GM19468 (cell line): Measurements from ENCODE around the gene CDR2L.
"Not testable (repeated sequence)": the region's sequence is repeated elsewhere in the genome, so short reads cannot be mapped to it uniquely, and the experiment has no call there.

ENCODE experiments used
- ATAC-seq: cut with Tn5 transposase; IDR thresholded peaks from one replicate; pipeline ENCODE4 v1.9.1; 2021; ENCODE audit warnings: mild to moderate bottlenecking, moderate library complexity, moderate number of reproducible peaks; ENCODE audit not compliant: unreplicated experiment; ENCODE audit errors: extremely low read depth

The CDR2L gene

DNA sequence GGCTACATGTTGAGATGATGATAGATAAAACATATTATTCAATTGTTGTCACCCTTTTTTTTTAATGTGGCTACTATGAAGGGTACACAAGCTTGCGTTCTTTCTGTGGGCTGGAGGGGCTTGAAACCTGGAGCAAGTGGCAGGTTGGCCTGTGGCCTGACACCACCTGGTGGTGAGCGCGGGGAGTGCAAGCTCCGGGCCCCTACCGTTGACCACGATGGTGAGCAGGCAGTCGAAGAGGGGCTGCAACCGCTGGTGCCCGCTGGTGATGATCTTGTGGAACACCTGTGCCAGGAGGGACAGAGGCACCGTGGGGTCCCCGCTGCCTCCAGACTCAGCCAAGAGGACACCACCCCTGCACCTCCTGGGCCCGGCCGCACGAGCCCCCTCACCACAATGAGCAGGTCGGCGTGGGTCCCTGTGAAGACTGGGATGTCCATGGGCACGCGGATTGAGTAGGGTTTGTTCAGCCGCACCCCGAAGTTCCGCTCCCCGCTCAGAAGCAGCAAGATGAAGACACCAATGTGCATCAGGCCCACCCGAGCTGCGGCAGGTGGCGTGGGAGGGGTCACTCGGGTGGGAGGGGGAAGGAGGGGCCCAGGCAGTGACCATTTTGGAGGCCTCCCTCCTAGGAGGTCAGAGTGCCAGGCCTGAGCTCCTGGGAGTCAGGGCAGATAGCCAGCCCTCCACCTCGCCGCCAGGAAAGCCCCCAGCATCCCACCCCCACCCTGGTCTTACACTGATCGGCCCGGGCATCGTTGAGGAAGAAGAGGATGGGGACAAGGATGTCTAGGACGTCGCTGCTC lies 29.3 kb upstream of the CDR2L start:
- no peak for ATAC-seq

- ATAC-seq: no peak
These were observed 27.5 kb upstream of the CDR2L start for GRCh38 chr17:74959826-74960515.

GRCh38 chr17:74960570-74961342 lies 26.7 kb upstream of the CDR2L start:
- ATAC-seq: peak; percentile 36

DNA sequence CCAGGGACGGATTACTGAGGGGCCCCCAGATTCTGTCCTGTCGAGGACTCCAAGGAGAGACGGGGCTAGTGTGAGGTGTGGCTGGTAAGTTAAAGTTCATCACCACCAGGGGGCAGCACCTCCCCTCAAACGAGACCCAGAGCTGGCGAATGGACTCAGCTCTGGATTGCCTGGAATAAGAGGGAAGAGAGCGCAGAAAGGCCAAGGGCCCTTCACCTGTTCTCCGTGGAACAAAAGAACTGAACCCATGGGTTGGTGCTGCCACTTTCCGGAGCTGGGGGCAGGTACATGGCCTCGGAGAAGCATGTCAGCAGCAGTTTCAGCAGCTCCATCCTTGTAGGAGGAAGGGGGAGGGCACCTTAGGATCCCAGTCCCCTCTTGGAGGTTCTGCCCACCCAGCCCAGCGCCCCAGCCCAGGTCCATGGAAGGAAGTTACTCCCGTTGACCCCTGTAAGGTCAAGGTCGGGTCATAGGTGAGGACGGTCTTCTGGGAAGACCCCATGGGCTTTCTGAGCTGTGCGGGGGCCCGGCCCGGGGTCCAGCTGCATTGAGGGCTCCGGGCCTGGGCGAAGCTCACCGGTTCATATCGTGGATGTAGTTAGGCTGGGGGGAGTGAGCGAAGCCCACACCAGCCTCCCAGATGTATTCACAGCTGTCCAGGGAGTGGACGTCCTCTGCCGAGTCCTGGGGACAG lies 25.6 kb upstream of the CDR2L start:
- no peak for ATAC-seq

- no peak for ATAC-seq
These were observed 24.6 kb upstream of the CDR2L start for GRCh38 chr17:74962622-74963394.

DNA sequence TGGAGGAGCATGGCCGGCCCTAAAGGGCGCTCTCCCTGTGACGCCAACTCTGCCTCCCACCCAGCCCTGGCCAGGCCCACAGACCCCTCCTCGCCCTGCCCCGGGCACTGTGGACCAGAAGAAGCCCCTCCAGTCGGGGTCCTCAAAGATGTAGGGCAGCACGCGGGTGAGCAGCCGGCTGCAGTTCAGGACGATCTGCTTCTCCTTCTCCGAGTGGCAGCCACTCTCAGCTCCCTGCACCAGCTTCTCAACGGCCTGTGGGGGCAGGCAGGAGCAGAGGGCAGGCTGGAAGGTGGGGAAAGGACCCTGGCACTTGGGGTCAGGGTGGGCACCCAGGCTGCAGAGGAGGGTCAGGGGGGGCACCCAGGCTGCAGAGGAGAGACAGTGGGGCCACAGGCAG lies 23.8 kb upstream of the CDR2L start:
- no peak for ATAC-seq

- no peak for ATAC-seq
These were observed 23.1 kb upstream of the CDR2L start for GRCh38 chr17:74964246-74964761.

GRCh38 chr17:74964988-74965622 lies 22.3 kb upstream of the CDR2L start:
- no peak for ATAC-seq

DNA sequence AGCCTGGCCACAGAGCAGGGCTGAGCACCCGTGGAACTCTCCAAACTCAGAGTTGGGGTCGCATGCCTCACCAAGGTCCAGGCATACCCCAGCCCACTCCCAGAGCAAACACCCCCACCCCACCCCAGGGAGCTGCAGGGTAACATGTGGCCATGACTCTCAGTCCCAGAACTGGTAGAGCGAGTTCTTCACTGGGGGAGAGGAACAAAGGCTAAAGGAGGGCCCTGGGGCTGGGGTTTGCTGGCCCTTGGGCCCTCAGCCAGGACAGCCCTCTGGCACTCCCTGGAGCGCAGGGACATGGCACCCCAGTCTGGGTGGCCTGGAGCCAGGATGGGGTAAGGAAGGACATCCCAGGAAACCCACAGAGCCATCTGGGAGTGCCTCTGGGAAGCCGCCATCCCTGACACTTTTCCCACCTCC lies 19.1 kb upstream of the CDR2L start:
- no peak for ATAC-seq

GRCh38 chr17:74969501-74969900 lies 17.9 kb upstream of the CDR2L start:
- ATAC-seq: not testable (repeated sequence)

DNA sequence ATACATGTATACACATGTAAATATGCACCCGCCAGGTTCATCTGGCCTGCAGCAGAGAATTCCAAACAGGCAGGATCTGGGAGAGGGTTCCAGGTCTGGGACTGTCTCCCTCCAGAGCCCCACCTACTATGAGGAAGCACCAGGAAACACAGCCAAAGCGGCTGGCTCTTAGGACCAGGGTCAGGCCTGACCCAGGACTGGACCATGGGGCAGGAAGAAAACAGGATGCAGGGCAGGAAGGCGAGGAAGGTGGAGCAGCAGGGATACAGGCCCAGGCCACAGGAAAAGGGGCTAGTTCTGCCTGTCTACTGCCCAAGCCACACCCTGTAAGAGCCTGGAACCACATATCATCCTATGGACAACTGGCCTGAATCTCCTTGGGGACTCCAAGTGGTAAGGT lies 17.0 kb upstream of the CDR2L start:
- no peak for ATAC-seq

DNA sequence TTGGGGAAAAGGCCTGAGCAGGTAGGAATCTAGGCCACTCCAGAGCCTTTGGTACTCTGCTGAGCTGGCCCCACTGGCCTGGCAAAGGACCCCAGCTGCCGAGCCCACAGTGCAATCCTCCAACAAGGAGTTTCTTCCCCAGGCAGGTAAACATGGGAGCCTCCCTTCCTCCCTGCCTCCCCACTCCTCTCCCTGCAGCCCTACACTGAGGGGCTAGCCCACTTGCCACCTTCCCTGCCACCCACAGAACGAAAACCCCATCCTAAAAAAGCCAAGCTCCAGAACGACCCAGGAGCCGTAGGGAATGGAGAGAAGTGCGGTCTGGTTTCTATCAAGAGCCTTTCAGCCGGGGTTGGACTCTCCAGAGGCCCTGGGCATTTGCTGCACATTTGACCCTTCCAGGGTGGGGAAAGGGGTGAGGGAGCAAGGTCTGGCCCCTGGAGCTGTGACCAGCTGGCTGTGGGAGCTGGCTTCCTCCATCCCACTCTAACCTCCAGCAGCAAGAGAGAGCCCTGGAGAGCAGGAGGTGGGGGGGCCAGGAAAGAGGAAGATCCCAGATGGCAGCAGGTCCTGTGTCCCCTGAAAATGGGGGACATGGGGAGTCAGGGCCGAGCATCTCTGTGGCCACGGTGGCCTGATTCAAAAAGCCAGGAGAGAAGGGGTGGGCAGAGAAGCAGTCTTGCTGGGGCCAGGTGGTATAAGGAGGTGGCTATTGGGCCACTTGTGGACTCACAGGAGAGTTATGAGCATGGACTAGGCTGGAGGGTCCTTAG lies 16.2 kb upstream of the CDR2L start:
- no peak for ATAC-seq

GRCh38 chr17:74971842-74972106 lies 15.7 kb upstream of the CDR2L start:
- no peak for ATAC-seq

DNA sequence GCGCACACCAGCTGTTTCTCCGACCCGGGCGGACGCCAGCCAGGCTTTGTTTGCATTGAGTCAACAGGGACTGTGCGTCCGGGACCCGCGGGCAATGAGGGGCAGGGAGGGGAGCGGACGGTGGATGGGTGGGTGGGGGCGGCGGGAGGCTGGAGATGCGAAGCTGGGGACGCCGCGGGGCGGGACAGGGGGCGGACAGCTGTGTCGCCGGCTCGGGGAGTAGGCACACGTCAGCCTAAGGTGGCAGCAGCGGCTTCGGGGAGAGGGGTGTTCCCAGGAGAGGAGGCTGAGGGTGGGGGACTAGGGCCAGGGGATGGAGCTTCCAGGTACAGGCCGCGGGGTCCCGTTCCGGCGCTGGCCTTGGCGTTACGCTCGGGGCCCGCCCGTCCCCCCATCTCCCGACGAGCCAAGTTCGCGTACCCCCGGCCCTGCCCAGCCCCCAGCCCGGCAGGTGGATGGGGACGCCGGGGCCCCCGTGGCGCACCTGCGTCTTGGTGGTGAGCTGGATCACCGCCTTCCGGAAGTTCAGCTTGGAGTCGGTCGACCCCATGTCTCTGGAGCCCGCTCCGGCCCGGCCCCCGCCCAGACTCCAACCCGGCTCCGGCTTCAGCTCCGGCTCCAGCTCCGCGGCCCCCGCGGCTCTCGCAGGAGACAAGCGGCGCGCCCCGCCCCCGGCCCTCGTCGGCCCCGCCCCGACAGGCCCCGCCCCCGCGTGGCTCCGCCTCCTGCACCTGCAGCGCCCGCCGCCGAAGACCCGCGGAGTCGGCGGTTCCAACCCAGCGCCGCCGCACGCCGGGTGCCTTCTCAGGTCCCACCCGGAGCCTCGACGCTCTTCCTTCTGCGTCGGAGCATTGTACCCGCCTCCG lies 15.1 kb upstream of the CDR2L start, which contains the start of gene HID1:
Gene HID1, minus strand, starts transcription at position 653 of the 866 bp plus-strand sequence. Its CDS starts 103 bp downstream, at position 550.
- no peak for ATAC-seq

GRCh38 chr17:74972973-74973328 lies 14.5 kb upstream of the CDR2L start:
- ATAC-seq: no peak

DNA sequence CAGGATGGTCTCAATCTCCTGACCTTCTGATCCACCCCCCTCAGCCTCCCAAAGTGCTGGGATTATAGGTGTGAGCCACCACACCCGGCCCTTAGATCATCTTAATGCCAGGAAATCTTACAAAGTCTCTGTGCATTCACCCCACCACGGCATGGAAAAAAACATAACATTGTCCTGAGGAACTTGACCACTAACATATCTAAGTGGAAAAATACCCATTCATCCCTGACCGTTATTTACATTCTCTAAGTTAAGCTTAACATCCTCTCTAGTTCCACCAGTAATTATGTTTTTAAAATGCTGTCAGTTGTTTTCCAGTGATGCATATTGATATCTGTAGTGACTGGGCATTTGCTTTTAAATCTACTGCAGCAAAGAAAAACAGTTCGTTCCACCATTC lies 11.5 kb upstream of the CDR2L start:
- no peak for ATAC-seq

- ATAC-seq: no peak
These were observed 9.6 kb upstream of the CDR2L start for GRCh38 chr17:74977802-74978201.

GRCh38 chr17:74978240-74978639 lies 9.2 kb upstream of the CDR2L start:
- no peak for ATAC-seq
